Measurements from ENCODE around the gene SARNP.

DNA sequence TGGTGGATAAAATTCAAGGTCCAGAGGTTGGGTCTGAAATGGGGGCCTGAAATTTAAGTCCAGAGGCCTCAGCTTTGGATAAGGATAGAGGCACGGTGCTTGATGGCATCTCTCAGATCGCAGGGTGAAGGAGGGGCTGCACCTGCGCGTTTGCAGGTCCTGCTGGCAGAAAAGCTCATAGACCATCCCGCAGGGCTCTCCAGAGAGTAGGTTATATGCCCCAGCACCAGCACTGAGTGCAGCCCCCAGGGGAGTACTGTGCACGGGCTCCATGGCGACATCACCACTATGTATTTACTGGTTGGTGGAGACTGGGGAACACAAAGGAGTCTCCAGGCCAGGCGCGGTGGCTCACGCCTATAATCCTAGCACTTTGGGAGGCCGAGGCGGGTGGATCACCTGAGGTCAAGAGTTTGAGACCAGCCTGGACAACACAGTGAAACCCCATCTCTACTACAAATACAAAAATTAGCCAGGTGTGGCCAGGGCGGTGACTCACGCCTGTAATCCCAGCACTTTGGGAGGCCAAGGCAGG lies 84.4 kb downstream of the SARNP start:
- no peak for TF ChIP-seq CTCF (IDR thresholded peaks at IDR 0.05)
- no peak for TF ChIP-seq NRF1 (IDR thresholded peaks at IDR 0.05; ENCODE audit: low read depth, low read length)
- no peak for TF ChIP-seq MXI1 (IDR thresholded peaks at IDR 0.05; ENCODE audit: low read depth, low read length)
- no peak for TF ChIP-seq ELF1 (IDR thresholded peaks at IDR 0.05)
- TF ChIP-seq RAD21 (IDR thresholded peaks at IDR 0.05; ENCODE audit: low read length), result no peak

Measured in SK-N-SH (cell line).